HG03575 (cell line): ENCODE measurements around the gene RPS21.

Experiments
- ATAC-seq: cut with Tn5 transposase; IDR thresholded peaks from one replicate; pipeline ENCODE4 v1.9.1; 2021; ENCODE audit not compliant: unreplicated experiment, insufficient number of reproducible peaks, low FRiP score; ENCODE audit errors: extremely low read depth

The RPS21 gene

DNA sequence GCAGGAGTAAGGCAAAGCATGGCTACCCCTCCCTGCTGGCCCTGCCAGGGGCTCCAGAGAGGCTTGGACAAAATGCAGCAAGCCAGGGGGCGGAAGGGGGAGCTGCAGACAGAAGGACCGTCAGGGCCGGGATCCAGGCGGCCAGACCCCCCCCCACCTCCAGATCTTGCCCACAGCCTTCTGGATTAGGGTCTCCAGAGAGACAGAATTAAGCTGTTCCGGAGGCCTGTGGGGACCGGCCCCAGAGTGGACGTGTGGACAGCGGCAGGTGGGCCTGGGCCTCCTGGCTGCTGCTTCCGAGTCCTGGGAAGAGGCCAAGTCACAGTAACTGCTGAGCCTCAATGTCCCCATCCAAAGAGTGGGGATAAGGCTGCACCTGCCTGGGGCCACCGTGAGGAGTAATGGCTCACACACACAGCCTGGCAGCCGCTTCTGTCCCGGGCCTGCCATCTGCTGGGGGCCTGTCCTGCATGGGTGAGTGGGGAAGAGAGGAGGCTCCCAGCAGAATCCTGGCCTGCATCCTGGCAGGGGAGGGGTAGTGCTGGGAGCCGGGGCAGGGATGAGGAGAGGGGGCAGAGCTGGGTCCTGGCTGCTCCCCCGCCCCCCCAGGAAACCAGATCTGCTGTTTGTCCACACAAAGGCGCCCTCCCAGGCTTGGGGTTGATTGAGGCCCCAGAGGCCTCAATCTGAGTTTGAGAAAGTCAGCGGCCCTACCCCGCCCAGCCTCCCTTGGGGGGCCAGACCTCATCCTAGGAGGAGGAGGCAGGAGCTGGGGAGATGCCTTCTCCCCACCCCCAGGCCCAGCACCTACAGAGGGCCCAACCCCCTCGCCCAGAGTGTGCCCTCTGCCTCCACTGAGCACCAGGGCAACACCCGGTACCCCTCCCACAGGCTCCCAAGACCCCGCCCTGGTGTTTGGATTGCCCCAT, 23.6 kb upstream of the RPS21 start:
- ATAC-seq, result no peak

GRCh38 chr20:62363920-62364851, 22.7 kb upstream of the RPS21 start:
- ATAC-seq, result no peak

DNA sequence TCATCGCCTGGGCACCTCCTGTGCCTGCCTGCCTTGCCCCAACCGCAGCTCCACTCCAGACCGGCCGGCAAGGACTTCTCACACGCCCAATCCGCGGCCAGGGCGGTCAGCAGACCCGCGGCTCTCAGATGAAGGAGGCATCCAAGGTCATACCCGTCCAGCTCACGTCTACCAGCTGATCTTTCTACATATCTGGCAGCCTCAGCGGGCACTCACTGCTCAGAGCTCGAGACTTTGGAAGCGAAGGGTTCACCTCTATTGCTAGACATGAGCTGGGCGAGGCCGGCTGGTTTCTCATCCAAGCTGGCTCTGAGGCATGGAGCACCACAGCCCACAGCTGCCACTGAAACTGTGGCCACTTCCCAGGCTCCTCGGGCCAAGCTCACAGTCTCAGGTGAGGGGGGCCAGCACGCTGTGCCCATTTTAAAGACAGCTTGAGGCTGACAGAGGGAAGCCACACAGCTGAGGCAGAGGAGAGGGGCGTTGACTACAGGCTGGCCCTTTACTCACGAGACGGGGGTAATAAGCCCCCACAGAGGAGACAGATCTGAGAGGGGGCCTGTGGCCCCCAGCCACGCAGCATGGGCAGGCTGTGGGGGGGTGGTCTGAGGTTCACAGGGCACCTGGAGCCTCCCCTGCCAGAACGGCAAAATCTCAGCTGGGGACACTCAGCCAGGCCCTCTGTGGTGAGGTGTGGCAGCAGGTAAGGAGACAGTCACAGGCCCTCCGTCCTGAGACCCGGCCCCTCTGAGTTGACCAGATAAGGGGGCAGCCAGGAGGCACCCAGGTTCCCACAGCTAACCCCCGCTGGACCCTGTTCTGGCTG, 21.8 kb upstream of the RPS21 start:
- no peak for ATAC-seq

DNA sequence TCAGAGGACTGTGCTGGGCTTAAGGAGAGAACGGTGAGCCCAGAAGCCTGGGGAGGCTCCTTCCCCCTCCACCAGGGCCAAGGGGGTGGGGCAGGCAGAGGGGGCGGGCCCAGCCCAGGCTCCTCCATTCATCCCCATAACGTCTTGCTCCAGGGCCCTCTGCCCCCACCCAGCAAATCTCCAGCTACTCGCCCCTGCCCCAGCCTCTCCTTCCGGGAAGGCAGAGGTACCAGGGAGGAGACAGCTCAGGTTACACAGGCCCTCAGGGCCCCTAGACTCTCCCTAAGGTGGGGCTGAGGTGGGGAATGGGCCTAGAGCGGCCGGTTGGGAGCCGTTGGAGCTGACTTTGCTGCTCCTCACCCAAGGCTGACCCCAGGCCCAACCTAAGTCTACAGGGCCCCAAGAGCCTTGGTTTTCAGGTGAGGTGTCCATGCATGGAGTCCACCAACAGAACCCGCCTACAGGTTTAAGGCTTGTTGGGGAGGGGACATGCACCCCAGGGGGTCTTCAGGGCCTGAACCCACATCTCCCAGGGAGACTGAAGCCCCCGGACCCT, 21.0 kb upstream of the RPS21 start:
- no peak for ATAC-seq

GRCh38 chr20:62366370-62367135, 20.4 kb upstream of the RPS21 start:
- no peak for ATAC-seq

DNA sequence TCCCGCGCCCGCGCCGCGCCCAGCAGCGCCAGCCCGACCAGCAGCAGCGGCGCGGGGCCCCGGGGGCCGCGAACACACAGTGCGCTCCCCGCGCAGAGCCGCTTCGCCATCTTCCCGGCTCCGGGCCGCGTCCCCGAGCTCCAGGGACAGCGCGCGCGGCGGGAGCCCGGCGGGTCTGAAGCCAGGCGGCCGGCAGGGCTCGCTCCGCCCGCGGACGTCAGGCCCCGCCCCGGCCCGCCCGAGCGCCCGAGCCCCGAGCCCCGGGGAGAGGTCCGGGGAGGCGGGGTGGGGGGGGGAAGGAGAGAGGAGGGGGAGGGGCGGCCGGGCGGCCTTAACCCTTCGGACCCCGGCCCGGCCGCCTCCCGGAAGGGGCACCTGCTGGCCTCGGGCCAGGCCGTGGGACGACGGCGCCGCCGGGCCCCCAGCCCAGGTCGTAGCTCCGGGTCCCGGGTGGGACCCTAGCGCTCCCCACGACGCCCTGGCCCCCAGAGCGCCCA, 19.7 kb upstream of the RPS21 start, which contains the start of gene LAMA5:
Gene LAMA5, minus strand, starts transcription at position 177 of the 497 bp plus-strand sequence. Its CDS starts 67 bp downstream, at position 110.
- ATAC-seq, result no peak

DNA sequence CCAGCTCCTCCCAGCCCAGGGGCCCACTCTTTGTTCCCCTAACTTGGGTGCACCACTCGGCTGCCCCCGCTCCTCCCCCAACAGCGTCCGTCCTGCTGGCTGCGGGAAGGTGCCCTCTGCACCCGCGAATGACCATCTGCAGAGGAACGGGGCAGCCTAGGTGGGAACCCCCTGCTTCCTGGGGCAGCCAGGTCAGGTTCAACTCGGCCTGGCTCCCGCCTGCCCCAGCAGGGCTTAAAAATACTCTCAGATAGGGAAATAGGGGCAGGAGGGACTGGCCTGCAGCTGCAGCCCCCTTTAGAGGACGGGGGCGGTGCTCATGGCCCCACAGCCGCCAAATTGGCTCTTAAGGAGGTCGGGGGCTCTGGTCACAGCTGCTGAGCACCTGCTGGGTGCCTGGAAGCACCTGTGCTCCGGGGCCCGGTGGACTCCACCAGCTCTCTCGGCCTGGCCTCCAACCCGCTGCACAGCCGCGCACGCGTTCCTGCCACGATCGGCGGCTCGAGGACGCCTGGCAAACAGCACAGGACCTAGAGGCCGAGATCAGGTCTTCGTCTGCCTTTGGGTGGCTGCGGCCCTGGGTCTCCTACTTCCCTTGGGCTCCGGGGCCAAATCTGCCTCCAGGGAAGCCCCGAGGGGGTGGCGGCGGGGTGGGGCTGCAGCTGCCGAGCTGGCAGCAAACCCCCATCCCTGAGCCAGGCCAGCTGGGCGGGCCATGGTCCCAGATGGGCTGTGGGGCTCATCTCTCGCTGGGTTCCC, 19.1 kb upstream of the RPS21 start:
- no peak for ATAC-seq

- ATAC-seq, result no peak
Measured at GRCh38 chr20:62368392-62368975, 18.4 kb upstream of the RPS21 start.

- no peak for ATAC-seq
Measured at GRCh38 chr20:62368976-62369814, 17.7 kb upstream of the RPS21 start.

DNA sequence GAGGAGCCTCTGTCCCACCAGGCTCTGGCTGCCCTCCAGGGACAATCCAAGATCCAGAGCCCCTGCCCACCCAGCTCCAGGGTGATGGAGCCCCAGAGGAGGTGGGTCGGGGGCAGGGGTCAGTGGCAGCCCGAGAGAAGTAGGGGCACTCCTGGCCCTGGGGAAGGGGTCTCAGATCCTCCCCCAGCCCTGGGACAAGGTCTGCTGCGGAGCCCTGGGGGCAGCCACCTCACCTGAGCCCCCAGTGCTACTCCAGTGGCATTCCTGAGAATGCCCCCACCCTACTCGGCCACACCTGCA, 17.1 kb upstream of the RPS21 start:
- no peak for ATAC-seq

- ATAC-seq, result no peak
Measured at GRCh38 chr20:62370115-62370806, 16.6 kb upstream of the RPS21 start.

DNA sequence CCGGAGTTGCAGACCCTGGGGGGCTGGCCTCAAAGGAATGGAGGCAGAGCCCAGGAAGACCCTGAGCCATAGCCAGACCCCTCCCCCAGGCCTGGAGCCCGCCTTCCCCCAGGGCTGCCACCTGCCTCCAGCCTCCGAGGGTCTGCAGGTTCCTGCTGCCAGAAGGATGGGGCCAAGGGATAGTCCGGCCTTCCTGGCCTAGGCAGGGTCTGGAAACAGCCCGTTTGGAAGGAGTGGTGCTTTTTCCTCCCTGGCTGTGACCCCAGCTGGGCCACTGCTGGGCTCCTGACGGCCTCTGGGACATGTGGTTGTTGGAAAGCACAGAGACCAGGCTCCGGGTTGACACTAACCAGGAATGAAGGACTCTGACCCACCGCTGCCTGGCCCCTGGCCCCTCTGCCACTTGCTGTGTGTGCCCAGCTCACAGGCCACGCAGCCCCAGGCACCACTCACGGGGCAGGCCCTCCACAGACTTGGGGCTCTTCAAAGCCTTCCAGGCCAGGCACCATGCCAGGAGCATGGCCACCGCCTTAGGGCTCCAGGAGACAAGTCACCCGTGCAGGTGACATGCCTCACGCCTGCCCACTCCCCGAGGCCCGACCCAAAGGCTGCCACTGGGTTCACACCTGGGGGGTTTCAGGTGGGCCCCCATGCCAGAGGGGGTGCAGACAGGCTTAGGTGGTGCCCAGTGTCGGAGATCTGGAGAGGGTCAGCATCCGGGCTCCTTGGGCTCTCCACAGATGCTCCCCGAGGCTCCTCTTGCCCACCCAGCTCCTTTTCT, 15.9 kb upstream of the RPS21 start:
- no peak for ATAC-seq

- no peak for ATAC-seq
Measured at GRCh38 chr20:62371588-62372041, 15.3 kb upstream of the RPS21 start.

DNA sequence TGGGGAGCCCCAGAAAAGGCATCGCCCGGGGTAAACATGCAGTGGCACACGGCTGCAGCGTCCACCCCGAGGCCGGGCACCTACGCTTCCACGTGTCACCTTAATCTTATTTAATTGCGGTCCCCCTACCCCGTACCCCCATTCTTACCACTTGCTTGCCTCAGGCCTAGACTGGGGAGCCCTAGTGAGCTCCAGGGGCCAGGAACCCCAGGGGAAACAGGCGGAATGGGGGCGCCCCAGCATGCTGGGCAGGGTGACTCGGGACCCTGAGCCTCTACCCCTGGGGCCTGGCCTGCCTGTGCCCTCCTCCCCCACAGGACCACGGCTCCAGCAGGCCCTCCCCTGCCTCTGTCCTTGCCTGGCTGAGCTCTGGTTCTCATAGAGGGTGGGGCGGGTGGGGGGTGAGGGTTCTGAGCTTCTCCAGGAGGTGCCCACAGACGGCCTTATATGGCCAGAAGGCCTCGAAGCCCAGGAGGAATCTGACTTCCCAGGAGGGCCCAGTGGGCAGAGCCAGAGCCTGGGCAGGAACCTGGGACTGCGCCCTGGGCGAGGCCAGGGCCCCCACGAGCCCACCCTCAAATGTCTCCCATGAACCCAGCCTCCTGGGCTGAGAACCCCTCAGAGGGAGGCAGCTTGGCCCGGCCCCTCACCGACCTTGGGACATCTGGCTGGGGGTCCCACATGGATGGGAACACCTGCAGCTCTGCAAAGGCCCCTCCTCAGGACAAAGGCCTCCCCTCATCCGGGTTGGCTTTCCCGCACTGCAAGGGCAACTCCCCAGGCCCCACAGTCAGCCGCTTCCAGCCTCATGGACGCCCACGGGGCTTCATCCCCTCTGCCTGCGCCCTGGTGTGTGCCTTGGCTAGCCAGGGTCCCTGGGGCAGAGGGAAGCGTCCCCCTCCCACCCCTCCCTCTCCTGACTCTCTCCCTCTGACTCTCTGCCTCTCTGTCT, 14.6 kb upstream of the RPS21 start:
- no peak for ATAC-seq
